ENCODE data around the gene OSGIN1.

The OSGIN1 gene

DNA sequence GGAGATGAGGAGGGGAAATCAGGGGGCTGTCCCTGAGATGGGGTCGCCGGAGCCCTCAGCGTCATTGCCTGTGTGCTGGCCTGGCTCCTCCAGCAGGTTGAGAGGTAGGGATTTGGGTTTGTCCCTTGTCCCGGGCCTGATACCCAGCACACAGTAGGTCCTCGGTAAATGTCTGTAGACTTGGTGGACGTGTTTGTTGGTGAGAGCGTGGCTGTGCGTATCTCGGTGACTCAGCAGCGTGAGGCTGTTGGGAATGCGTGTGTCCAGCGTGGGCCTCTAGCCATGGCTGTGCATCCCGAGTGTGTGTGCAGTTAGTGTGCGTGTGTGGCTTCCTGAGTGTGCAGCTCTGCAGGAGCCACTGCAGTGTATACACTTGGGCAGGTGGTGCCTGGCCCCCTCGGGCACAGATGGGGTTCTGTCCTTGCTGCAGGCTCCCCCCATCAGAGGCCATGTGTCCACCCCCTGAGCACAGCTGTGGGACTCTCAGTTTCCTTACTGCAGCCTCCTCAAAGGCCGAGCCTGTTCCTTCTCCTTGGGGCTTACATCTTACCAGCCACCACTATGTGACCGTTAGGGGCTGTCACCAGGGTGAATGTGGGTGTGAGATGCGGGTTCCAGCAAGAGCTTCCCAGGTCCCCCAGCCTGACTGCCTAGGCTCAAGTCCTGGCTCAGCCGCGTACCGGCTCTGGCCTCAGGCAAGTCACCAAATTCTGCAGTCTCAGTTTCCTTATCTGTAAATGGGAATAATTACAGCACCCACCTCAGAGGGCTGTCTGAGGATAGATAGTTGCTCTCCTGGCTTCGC is 20.7 kb downstream of the OSGIN1 start:
- no peak for DNase-seq

DNA sequence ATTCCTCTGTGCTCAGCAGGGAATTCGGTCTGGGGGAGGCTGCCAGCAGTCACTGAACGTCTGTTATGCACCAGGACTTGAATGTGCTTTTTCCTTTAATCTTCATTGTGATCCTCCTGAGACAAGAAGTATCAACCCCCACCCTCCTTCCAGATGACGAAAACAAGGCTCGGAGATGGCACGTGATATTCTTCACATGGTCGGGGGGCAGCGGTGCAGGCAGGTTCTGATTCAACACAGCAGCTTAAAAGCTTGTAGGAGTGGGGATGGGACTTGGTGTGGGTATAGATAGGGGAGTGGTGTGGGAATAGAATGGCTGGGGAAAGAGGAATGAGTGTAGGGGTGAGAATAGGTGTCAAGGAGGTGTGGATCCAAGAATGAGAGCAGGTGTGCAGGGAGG is 21.4 kb downstream of the OSGIN1 start:
- DNase-seq: no peak

GRCh38 chr16:83975590-83976260 is 22.7 kb downstream of the OSGIN1 start:
- no peak for DNase-seq

DNA sequence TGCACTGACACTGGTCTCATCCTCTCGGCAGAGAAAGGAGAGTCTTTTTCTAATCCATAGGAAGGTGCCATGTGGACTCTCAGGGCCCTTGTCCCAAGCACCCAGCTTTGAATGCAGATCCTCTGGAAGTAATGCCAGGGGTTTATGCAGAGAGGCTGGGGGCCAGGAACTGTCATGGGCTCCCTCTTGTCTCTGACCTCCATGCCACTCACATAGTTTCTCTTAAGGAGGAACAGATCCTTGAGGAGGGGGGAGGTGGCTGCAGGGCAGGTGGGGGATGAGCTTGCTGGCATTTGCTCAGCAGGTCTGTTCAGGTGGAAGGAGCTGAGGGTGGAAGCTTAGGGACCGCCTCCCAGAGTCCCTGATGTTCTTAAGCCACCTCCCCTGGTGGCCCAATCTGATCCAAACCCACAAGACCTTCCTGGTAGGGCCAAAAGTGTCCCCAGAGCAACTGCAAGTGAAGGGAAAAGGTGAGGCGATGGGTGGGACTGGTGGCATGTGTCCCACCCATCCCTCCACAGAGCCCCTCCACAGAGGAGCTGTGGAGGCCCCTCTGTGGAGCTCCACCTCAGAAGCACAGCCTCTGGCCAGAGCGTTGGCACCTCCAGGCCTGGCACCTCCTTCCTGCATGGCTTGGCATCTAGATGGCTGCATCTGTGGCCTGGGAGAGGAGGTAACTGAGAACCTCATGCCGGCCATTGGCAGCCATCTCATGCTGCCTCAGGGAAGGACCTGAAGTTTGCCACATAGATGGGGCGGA is 24.2 kb downstream of the OSGIN1 start:
- DNase-seq: no peak

DNA sequence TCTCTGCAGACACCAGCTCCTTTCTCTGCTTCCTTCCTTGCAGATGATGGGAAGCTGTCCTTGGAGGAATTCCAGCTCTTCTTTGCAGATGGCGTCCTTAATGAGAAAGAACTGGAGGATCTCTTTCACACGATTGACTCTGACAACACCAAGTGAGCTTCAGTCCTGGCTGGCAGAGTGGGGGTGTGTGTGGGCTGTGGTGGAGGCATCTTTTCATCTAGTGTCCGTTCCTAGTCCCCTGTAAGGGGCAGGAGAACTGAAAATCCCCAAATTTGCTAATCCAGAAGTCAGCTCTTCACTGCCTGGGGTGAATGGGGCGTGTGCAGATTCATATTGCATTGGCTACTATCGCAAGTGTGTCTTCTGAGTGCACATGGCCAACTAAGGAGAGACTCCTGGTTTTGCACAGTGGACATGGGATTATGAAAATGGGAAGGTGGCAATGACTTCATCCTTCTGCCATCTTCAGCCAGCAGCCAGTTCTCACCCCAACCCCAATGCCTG is 25.4 kb downstream of the OSGIN1 start:
- no peak for DNase-seq

DNA sequence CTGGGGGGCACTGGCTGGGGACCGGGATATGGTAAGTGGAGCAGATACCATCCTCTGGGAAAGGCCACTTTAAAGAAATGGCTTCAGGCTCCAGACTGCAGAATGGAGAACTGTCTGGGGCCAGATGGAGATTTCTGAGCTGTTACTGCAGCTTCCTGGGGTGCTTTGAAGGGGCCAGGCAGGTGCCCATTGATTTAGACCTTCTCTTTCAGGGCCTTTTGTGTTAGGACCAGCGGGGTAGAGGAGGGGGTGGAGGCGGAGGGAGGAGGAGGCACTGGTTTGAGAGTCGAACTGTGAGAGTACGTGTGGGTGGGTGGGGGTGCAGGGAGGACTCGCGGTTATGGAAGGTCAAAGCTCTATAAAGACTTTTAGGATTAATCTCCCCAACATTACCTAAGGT is 26.4 kb downstream of the OSGIN1 start:
- DNase-seq: no peak

- DNase-seq: no peak
These were observed 27.8 kb downstream of the OSGIN1 start for GRCh38 chr16:83980794-83981193.

- no peak for DNase-seq
These were observed 28.8 kb downstream of the OSGIN1 start for GRCh38 chr16:83981799-83982198.

- DNase-seq: no peak
These were observed 30.5 kb downstream of the OSGIN1 start for GRCh38 chr16:83983491-83983890.

- no peak for DNase-seq
These were observed 36.3 kb downstream of the OSGIN1 start for GRCh38 chr16:83989300-83989699.

DNA sequence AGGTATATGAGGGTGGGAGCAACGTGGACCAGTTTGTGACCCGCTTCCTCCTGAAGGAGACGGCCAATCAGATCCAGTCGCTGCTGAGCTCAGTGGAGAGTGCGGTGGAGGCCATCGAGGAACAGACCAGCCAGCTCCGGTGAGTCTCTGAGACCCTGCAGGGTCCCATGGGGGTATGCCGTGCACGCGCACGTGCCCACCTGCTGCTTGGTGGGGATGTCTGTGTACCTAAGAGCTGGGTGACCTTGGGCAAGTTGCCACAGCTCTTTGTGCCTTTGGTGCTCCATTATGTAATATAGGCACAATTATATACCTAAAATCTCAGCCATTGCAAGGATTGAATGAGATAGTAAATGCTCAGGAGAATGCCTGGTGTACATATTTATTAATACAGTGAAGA is 37.5 kb downstream of the OSGIN1 start:
- no peak for DNase-seq

DNA sequence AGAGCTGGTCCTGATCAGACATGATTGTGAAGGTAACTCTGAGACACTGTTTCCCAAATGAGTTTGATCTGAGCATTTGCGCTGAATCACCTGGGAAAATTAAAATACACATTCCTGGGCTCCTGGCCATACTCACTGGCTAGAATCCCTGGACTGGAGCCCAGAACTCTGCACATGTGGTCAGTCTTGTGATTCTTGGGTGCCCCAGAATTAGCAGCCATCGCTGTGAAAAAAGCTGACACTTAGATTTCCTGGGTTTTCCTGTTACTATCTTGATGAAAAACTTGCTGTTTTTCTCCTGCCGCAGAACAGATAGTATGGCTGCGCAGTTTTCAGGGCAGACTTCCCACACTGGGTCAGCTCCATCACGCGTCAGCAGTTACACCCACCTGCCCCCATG is 39.6 kb downstream of the OSGIN1 start:
- no peak for DNase-seq

- DNase-seq: no peak
These were observed 41.0 kb downstream of the OSGIN1 start for GRCh38 chr16:83994087-83994486.

- no peak for DNase-seq
These were observed 41.7 kb downstream of the OSGIN1 start for GRCh38 chr16:83994703-83995102.

DNA sequence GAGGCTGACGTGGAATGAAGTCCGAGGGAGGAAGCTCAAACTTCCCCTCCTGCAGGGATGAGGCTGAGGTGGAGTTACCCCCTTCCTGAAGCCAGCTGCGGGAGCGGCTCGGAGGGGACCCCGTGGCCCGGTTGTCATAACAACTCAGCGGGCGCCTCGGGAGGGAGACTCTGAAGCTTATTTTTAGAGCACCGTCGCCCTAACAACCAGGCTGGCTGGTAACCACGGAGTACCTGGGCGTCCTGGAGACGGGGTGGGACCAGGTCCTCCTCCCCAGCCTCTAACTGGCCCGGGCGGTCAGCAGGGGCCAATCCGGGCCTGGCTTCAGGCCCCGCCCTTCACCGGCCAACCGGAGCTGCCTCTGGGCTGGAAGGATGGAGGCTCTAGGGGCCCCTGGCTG is 42.7 kb downstream of the OSGIN1 start:
- DNase-seq: no peak

GRCh38 chr16:83996481-83997252 is 43.6 kb downstream of the OSGIN1 start:
- DNase-seq: no peak

DNA sequence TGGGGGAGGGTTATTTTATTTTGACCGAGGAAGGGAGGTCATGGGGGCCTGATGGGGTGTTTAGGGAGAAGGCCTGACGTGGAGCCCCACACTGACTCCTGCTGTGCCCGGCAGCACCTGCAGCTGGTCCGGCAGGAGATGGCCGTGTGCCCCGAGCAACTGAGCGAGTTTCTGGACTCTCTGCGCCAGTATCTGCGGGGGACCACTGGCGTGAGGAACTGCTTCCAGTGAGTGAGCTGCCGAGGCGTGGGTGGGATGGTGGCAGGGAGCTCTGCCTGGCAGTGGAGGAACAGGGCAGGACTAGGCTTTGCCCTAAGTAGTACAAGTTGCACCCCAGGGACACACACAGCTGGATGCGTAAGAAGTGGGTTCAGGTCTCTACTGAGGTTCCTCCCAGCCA is 45.1 kb downstream of the OSGIN1 start:
- no peak for DNase-seq

DNA sequence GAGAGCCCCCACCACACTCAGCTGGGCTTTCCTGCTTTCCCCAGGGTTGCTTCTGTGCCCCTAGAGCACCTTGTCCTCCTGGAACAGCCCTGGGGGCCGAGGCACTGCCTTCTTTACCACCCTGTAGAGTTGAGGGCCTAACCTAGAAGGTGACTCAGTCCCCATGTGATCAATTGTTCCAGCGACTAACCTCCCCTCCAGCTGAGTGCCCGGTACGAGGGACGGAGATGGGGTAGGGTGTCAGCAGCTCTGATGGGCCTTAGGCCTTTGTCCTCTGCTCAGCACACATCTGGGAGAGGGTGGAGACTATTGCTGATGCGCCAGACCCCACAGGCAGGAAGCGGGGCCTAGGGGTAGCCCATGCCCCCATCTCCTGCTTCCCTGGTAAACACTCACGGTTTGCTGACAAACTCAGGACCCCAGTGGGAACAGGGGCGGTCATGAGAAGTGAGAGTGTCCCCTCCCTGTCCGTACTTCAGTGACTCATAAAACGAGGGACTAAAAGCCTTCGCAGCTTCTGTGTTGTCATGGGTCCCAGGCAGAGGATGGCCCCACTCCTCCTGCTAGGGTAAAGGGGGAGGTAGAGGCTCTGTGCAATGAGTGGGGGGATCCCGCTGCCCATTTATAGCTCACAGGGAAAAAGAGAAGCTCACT is 48.1 kb downstream of the OSGIN1 start:
- no peak for DNase-seq

DNA sequence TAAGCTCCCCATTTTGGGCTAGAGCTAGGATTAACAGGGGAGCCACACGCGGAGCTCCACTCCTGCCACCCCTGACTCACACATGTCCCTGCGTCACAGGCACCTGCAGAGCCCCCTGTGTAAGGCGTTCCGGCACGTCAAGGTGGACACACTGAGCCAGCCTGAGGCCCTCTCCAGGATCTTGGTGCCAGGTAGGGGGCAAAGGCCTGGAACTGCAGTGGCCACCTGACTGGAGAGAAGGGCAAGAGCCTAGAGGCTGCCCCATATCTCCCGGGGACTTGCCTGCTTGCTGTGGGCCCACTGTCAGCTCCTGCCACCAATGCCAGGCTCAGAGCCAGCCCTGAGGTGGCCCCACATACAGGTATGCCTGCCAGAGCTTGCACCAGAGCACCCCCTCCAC is 48.7 kb downstream of the OSGIN1 start:
- DNase-seq: no peak

DNA sequence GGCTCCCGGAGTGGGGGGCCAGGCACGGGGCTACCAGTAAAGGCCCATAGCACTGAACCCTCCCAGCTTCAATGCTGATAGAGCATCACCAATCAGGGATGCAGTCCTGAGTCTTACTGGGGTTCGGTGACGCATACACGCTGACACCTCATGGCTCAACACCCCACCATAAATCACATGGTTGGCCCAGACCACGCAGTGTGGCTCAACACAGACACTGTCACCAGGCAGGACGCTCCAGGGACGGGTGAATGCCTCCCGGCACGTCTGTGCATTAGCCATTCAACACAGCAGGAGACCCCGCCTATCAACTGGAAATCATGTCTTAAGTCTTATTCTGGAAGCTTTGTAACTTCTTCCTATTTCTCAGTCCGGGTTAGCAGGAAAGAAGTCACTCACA is 50.0 kb downstream of the OSGIN1 start:
- no peak for DNase-seq

GRCh38 chr16:84004442-84004841 is 51.4 kb downstream of the OSGIN1 start:
- no peak for DNase-seq

DNA sequence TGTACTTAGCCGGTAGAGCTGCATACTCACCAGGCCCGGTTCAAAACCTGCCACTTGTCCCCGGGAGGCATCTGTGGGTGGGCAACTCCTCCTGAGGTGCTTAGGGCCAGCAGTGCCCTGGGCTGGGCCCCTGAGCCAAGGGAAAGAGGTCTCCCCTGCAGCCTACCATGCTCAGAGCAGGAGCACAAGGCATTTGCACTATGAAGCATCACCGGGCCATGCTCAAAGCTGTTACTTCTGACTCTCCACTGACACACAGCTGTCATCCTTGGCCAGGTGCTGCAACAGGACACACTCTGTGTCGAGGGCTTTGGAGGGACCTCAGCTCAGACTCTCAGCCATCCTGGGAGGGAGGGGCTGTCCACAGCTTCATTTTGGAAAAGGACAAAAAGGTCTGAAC is 52.4 kb downstream of the OSGIN1 start:
- no peak for DNase-seq

All from activated CD8-positive, alpha-beta memory T cell treated with anti-CD3 and anti-CD28 coated beads, Interleukin-2, amount 50 U/mL, for 4 hours (primary cell).